GM23338 (cell line): ENCODE results near the gene UBN1. TPM values are rescaled to one million over a fixed set of nuclear protein-coding genes. Genes with fewer than 3 reads are reported as not detected.

ENCODE experiments used
- ATAC-seq: fragments of 200-7000 bp; cut with Tn5 transposase; 3 replicates; pipeline ENCODE4 v1.9.1; 2020
- DNase-seq: peaks from one replicate; pipeline ENCODE4 v3.0.0-alpha.2; 2015; ENCODE audit warnings: low spot score
- H2AFZ ChIP-seq: fragments of 200-600 bp; sonication (generic); 2 replicates; pipeline ENCODE4 v1.8.0; 2016; ENCODE audit warnings: antibody characterized with exemption, mild to moderate bottlenecking, moderate library complexity
- H3F3A ChIP-seq: fragments of 200-600 bp; sonication (generic); replicated peaks from 2 replicates; pipeline ENCODE4 v1.8.0; 2017; ENCODE audit warnings: antibody characterized with exemption, mixed run types, low read depth
- H3K27ac ChIP-seq: fragments of 200-600 bp; sonication (generic); 2 replicates; pipeline ENCODE4 v1.6.1; 2016; ENCODE audit warnings: low read depth
- H3K27me3 ChIP-seq: fragments of 200-600 bp; sonication (generic); 2 replicates; pipeline ENCODE4 v1.8.0; 2016; ENCODE audit warnings: mild to moderate bottlenecking, mixed run types, moderate library complexity; ENCODE audit not compliant: insufficient read depth
- H3K36me3 ChIP-seq: fragments of 200-600 bp; sonication (generic); 2 replicates; pipeline ENCODE4 v1.8.0; 2016; ENCODE audit warnings: mild to moderate bottlenecking; ENCODE audit not compliant: insufficient read depth
- H3K4me1 ChIP-seq: fragments of 200-600 bp; sonication (generic); 2 replicates; pipeline ENCODE4 v1.8.0; 2016; ENCODE audit warnings: mild to moderate bottlenecking, moderate library complexity; ENCODE audit not compliant: insufficient read depth
- H3K4me2 ChIP-seq: fragments of 200-600 bp; sonication (generic); 2 replicates; pipeline ENCODE4 v1.7.1; 2017; ENCODE audit warnings: mixed run types
- H3K4me3 ChIP-seq: fragments of 200-600 bp; sonication (generic); 2 replicates; pipeline ENCODE4 v1.6.1; 2016; ENCODE audit warnings: mixed run types
- H3K79me2 ChIP-seq: fragments of 200-600 bp; sonication (generic); replicated peaks from 2 replicates; pipeline ENCODE4 v1.8.0; 2017; ENCODE audit warnings: mild to moderate bottlenecking; ENCODE audit not compliant: insufficient read depth
- H3K9me2 ChIP-seq: fragments of 200-600 bp; sonication (generic); 2 replicates; pipeline ENCODE4 v1.8.0; 2017; ENCODE audit not compliant: insufficient read depth
- H4K20me1 ChIP-seq: fragments of 200-600 bp; sonication (generic); replicated peaks from 2 replicates; pipeline ENCODE4 v1.8.0; 2017; ENCODE audit warnings: mild to moderate bottlenecking; ENCODE audit not compliant: insufficient read depth
- H3K27ac Mint-ChIP-seq: 2 replicates; pipeline ENCODE4 v1.8.0; 2020; ENCODE audit warnings: inconsistent platforms, mild to moderate bottlenecking, moderate library complexity, mixed read lengths
- H3K27me3 Mint-ChIP-seq: 3 replicates; pipeline ENCODE4 v1.8.0; 2022; ENCODE audit warnings: low read depth, mild to moderate bottlenecking, moderate library complexity, mixed read lengths, inconsistent platforms; ENCODE audit not compliant: insufficient read depth, poor library complexity
- H3K36me3 Mint-ChIP-seq: 3 replicates; pipeline ENCODE4 v1.8.0; 2021; ENCODE audit warnings: low read depth, mild to moderate bottlenecking, inconsistent platforms, moderate library complexity, mixed read lengths
- H3K4me1 Mint-ChIP-seq: 3 replicates; pipeline ENCODE4 v1.8.0; 2020; ENCODE audit warnings: mild to moderate bottlenecking, inconsistent platforms, mixed read lengths
- H3K4me3 Mint-ChIP-seq: 3 replicates; pipeline ENCODE4 v1.8.0; 2021; ENCODE audit warnings: moderate library complexity, mild to moderate bottlenecking, inconsistent platforms, mixed read lengths
- H3K9me3 Mint-ChIP-seq: 3 replicates; pipeline ENCODE4 v1.8.0; 2020; ENCODE audit warnings: moderate library complexity, mild to moderate bottlenecking, inconsistent platforms, mixed read lengths
- CREB1 ChIP-seq: fragments of 250-450 bp; sonication (Bioruptor Pico); IDR thresholded peaks from 2 replicates; pipeline ENCODE4 v1.5.0; 2020; ENCODE audit warnings: low read depth, mild to moderate bottlenecking, moderate library complexity
- CTCF ChIP-seq, 2 experiments: fragments of 200-600 bp in 1 of 2; sonication (generic) in 1 of 2; conservative IDR thresholded peaks; 2 replicates each; pipeline versions ENCODE4 v1.5.1 to v1.6.1; 2016 to 2017; ENCODE audit warnings: antibody characterized with exemption in 2 of 2, low read depth in 2 of 2, mild to moderate bottlenecking in 2 of 2, moderate library complexity in 1 of 2
- ETS1 ChIP-seq: IDR thresholded peaks from 2 replicates; pipeline ENCODE4 v1.6.1; 2016; ENCODE audit warnings: antibody characterized with exemption
- EZH2 ChIP-seq: fragments of 200-600 bp; sonication (generic); IDR thresholded peaks from one replicate; pipeline ENCODE4 v1.8.0; 2017; ENCODE audit warnings: antibody characterized with exemption, mild to moderate bottlenecking, low read depth; ENCODE audit not compliant: unreplicated experiment
- EZH2phosphoT487 ChIP-seq: fragments of 200-600 bp; sonication (generic); IDR thresholded peaks from one replicate; pipeline ENCODE4 v1.8.1; 2018; ENCODE audit warnings: antibody characterized with exemption; ENCODE audit not compliant: unreplicated experiment
- JUNB ChIP-seq: IDR thresholded peaks from one replicate; pipeline ENCODE4 v1.6.1; 2016; ENCODE audit warnings: antibody characterized with exemption; ENCODE audit not compliant: unreplicated experiment
- NANOG ChIP-seq: IDR thresholded peaks from 2 replicates; pipeline ENCODE4 v1.6.1; 2016; ENCODE audit warnings: antibody characterized with exemption, borderline replicate concordance
- POLR2AphosphoS5 ChIP-seq: IDR thresholded peaks from 2 replicates; pipeline ENCODE4 v1.6.1; 2016; ENCODE audit warnings: antibody characterized with exemption, low read depth
- REST ChIP-seq: IDR thresholded peaks from one replicate; pipeline ENCODE4 v1.6.1; 2018; ENCODE audit warnings: antibody characterized with exemption; ENCODE audit not compliant: unreplicated experiment
- STAT1 ChIP-seq: IDR thresholded peaks from one replicate; pipeline ENCODE4 v1.6.1; 2016; ENCODE audit warnings: antibody characterized with exemption; ENCODE audit not compliant: unreplicated experiment
- ZNF114 ChIP-seq: fragments of 250-450 bp; sonication (Bioruptor Pico); IDR thresholded peaks from 2 replicates; pipeline ENCODE4 v1.5.0; 2020; ENCODE audit warnings: mild to moderate bottlenecking, moderate library complexity
- ZNF331 ChIP-seq: fragments of 250-450 bp; sonication (Bioruptor Pico); IDR thresholded peaks from 2 replicates; pipeline ENCODE4 v1.5.0; 2020; ENCODE audit warnings: low read depth, mild to moderate bottlenecking, moderate library complexity
- ZNF462 ChIP-seq: fragments of 250-450 bp; sonication (Bioruptor Pico); IDR thresholded peaks from 2 replicates; pipeline ENCODE4 v1.5.0; 2020; ENCODE audit warnings: mild to moderate bottlenecking, moderate library complexity
- polyA plus RNA-seq: library from polyadenylated mRNA; unstranded; fragments of >200 nt; fragmentation: Nextera tagmentation; extraction: Ambion mirVana; gene quantifications from 2 replicates; pipeline ENCODE4 v1.2.1, GENCODE V29; 2016
- total RNA-seq: library from RNA; depleted of rRNA; stranded (reverse); fragments of >200 nt; shearing (Covaris generic); gene quantifications from 2 replicates; pipeline ENCODE4 v1.2.3, GENCODE V29; 2014

UBN1 gene
- total and polyA plus RNA-seq, 2 experiments from 2014 or later: 18.3 to 46.8 TPM

- H3K36me3 ChIP-seq: peaks cover 18% of the 10 kb centered on the region
- no peak overlapping the region for H3K27ac ChIP-seq
- no peaks in the 10 kb centered on the region for H4K20me1 ChIP-seq
- Mint-ChIP-seq H3K4me3 (no peak overlapping the region), H3K27me3 (peaks cover 6% of the 10 kb centered on the region), H3K36me3 (peaks cover 38% of the 10 kb centered on the region), H3K9me3 (no peaks in the 10 kb centered on the region; the same call in 2 of the 3 replicates), H3K4me1 (no peaks in the 10 kb centered on the region), H3K27ac (no peak overlapping the region)
- no peaks in the 10 kb centered on the region for H3K79me2 ChIP-seq
- no peaks in the 10 kb centered on the region for H3K9me2 ChIP-seq
- H3K27me3 ChIP-seq: no peaks in the 10 kb centered on the region
- H3K4me2 ChIP-seq: no peak overlapping the region
- H2AFZ ChIP-seq: no peak overlapping the region
- ATAC-seq (no peak), DNase-seq (no peak)
- H3K4me3 ChIP-seq: no peak overlapping the region
- H3K4me1 ChIP-seq: no peaks in the 10 kb centered on the region
- TF ChIP-seq ZNF114 (no peak), EZH2phosphoT487 (no peak), ETS1 (no peak), CREB1 (no peak), REST (no peak), NANOG (no peak), ZNF331 (CRISPR knock-in tag) (no peak), EZH2 (no peak), JUNB (no peak), ZNF462 (CRISPR knock-in tag) (no peak), STAT1 (no peak), CTCF (conservative IDR thresholded peaks at IDR 0.05; ENCODE audit: low read depth in 2 of 2) (no peak), POLR2AphosphoS5 (no peak)
- H3F3A ChIP-seq: 0 out of 2 replicates have a peak, but pooled peaks cover 10% of the 10 kb centered on the region
These were observed 43.4 kb downstream of the UBN1 start for GRCh38 chr16:4890686-4891085.
